ENCODE results near the gene ADAMTS6. TPM values are rescaled to one million over a fixed set of nuclear protein-coding genes. Genes with fewer than 3 reads are reported as not detected.

ADAMTS6 gene
- total and polyA plus RNA-seq, 2 donors (not counting 1 experiment from before 2014, with no cell fraction given), result 3.6 to 12.3 TPM

GRCh38 chr5:65412842-65413241 lies 68.9 kb downstream of the ADAMTS6 start:
- Histone ChIP-seq H3K27me3 (replicated peaks in 1 of 4; ENCODE audit: control extremely low read depth in 1 of 4, control insufficient read depth in 3 of 4, insufficient read depth in 4 of 4, low read length in 3 of 4) (no peaks in the 10 kb centered on the region), H3K36me3 (replicated peaks in 1 of 2; ENCODE audit: control extremely low read depth in 1 of 2, control insufficient read depth in 1 of 2, extremely low read depth in 1 of 2, insufficient read depth in 2 of 2, low read length in 1 of 2) (no peaks in the 10 kb centered on the region), H3K79me2 (ENCODE audit: control insufficient read depth, insufficient read depth, low read length) (no peaks in the 10 kb centered on the region), H3K4me1 (ENCODE audit: control insufficient read depth in 2 of 2, insufficient read depth in 2 of 2, low read length in 2 of 2) (no peaks in the 10 kb centered on the region), H4K20me1 (ENCODE audit: control insufficient read depth, insufficient read depth, low read length, poor library complexity, severe bottlenecking) (no peaks in the 10 kb centered on the region), H3K27ac (ENCODE audit: low read length in 2 of 2) (no peak overlapping the region), H3K4me2 (replicated peaks; ENCODE audit: low read depth, low read length, poor library complexity, severe bottlenecking) (no peak overlapping the region), H3K9me3 (ENCODE audit: control extremely low read depth in 1 of 3, control insufficient read depth in 2 of 3, insufficient read depth in 1 of 3, low read length in 2 of 3) (peaks cover 2 to 10% (median 8%) of the 10 kb centered on the region in 3 donors), H3K9ac (ENCODE audit: low read length) (no peak overlapping the region), H3K4me3 (ENCODE audit: control extremely low read depth in 1 of 5, extremely low read depth in 1 of 5, insufficient read depth in 1 of 5, low read depth in 2 of 5, low read length in 4 of 5) (no peak overlapping the region), H2AFZ (ENCODE audit: insufficient read depth, low read depth, low read length, poor library complexity, severe bottlenecking) (no peak overlapping the region)
- Mint-ChIP-seq H3K9me3 (ENCODE audit: insufficient read depth) (peaks cover 4% of the 10 kb centered on the region), H3K27ac (no peak overlapping the region), H3K4me1 (no peaks in the 10 kb centered on the region), H3K4me3 (no peak overlapping the region), H3K27me3 (no peaks in the 10 kb centered on the region)
- CTCF ChIA-PET, result no interaction called here
- intact Hi-C loops (cut with micrococcal nuclease), result no loop called here
- DNase-seq (no peak), ATAC-seq (ENCODE audit: low read depth) (no peak)
- no peak for TF ChIP-seq CTCF (IDR thresholded peaks at IDR 0.05)
- POLR2A ChIA-PET, result no interaction called here
- WGBS (ENCODE audit: insufficient coverage), result no CpG with 5 or more reads among the region's 2 CpGs

GRCh38 chr5:65411356-65411755 lies 70.4 kb downstream of the ADAMTS6 start:
- Histone ChIP-seq H3K36me3 (replicated peaks in 1 of 2; ENCODE audit: control extremely low read depth in 1 of 2, control insufficient read depth in 1 of 2, extremely low read depth in 1 of 2, insufficient read depth in 2 of 2, low read length in 1 of 2) (no peaks in the 10 kb centered on the region), H3K4me2 (replicated peaks; ENCODE audit: low read depth, low read length, poor library complexity, severe bottlenecking) (no peak overlapping the region), H3K79me2 (ENCODE audit: control insufficient read depth, insufficient read depth, low read length) (no peaks in the 10 kb centered on the region), H3K4me3 (ENCODE audit: control extremely low read depth in 1 of 5, extremely low read depth in 1 of 5, insufficient read depth in 1 of 5, low read depth in 2 of 5, low read length in 4 of 5) (no peak overlapping the region), H3K9ac (ENCODE audit: low read length) (no peak overlapping the region), H3K4me1 (ENCODE audit: control insufficient read depth in 2 of 2, insufficient read depth in 2 of 2, low read length in 2 of 2) (no peaks in the 10 kb centered on the region), H3K9me3 (ENCODE audit: control extremely low read depth in 1 of 3, control insufficient read depth in 2 of 3, insufficient read depth in 1 of 3, low read length in 2 of 3) (peaks cover 0 to 8% (median 0%) of the 10 kb centered on the region in 3 donors), H4K20me1 (ENCODE audit: control insufficient read depth, insufficient read depth, low read length, poor library complexity, severe bottlenecking) (no peaks in the 10 kb centered on the region), H3K27ac (ENCODE audit: low read length in 2 of 2) (no peak overlapping the region), H3K27me3 (replicated peaks in 1 of 4; ENCODE audit: control extremely low read depth in 1 of 4, control insufficient read depth in 3 of 4, insufficient read depth in 4 of 4, low read length in 3 of 4) (no peaks in the 10 kb centered on the region), H2AFZ (ENCODE audit: insufficient read depth, low read depth, low read length, poor library complexity, severe bottlenecking) (no peak overlapping the region)
- H3K27me3 Mint-ChIP-seq, result no peaks in the 10 kb centered on the region
- H3K4me3 Mint-ChIP-seq, result no peak overlapping the region
- intact Hi-C loops (cut with micrococcal nuclease), result no loop called here
- ChIA-PET POLR2A (no interaction called here), CTCF (no interaction called here)
- no peaks in the 10 kb centered on the region for H3K4me1 Mint-ChIP-seq
- no CpG with 5 or more reads among the region's 2 CpGs for WGBS (ENCODE audit: insufficient coverage)
- TF ChIP-seq EZH2 (IDR thresholded peaks at IDR 0.05; ENCODE audit: borderline replicate concordance, insufficient read depth, low read depth, low read length, poor library complexity, severe bottlenecking) (no peak), CTCF (IDR thresholded peaks at IDR 0.05) (no peak)
- no peaks in the 10 kb centered on the region for H3K9me3 Mint-ChIP-seq (ENCODE audit: insufficient read depth)
- no peak overlapping the region for H3K27ac Mint-ChIP-seq
- ATAC-seq (ENCODE audit: low read depth) (no peak), DNase-seq (no peak)
